Uterus (tissue), 2 donors: ENCODE results near the gene MSH6.

ENCODE experiments used
- CTCF ChIP-seq, 4 experiments: fragments of 200-600 bp in 2 of 4; fragments of 450-650 bp in 2 of 4; sonication (generic) in 2 of 4; IDR thresholded peaks; one replicate each; pipeline ENCODE4 v1.5.1; 2016 to 2019; ENCODE audit warnings: antibody characterized with exemption in 4 of 4, mild to moderate bottlenecking in 2 of 4, moderate library complexity in 1 of 4
- POLR2A ChIP-seq, 2 donors: fragments of 450-650 bp; IDR thresholded peaks; one replicate each; pipeline ENCODE4 v1.6.1; 2016; ENCODE audit warnings: antibody characterized with exemption in 2 of 2, mild to moderate bottlenecking in 1 of 2, moderate library complexity in 1 of 2

GRCh38 chr2:47735136-47735869, 47.6 kb upstream of the MSH6 start:
- TF ChIP-seq CTCF (IDR thresholded peaks at IDR 0.05): no peak
- no peak for TF ChIP-seq POLR2A (IDR thresholded peaks at IDR 0.05)
